SK-N-SH (cell line): ENCODE measurements around the gene LRRK2. TPM values are rescaled to one million over a fixed set of nuclear protein-coding genes. Genes with fewer than 3 reads are reported as not detected.

Experiments used
- CTCF ChIA-PET: fragments of 300-600, 350-600 bp; formaldehyde crosslinking; extraction: SDS; loops from one replicate; lab custom pipeline; 2021; lab: Yijun Ruan, JAX
- POLR2A ChIA-PET: fragments of 350-600 bp; sonication (Branson Sonifier 250); formaldehyde crosslinking; extraction: SDS; loops from one replicate; lab custom pipeline; 2020; ENCODE audit warnings: antibody characterized with exemption, inconsistent platforms; lab: Yijun Ruan, JAX
- DNase-seq: peaks from one replicate; pipeline ENCODE4 v3.0.0; 2012
- H2AFZ ChIP-seq: fragments of 200-600 bp; sonication (generic); 2 replicates; pipeline ENCODE4 v1.8.1; 2016; ENCODE audit warnings: antibody characterized with exemption, mild to moderate bottlenecking, low read depth
- H3F3A ChIP-seq: fragments of 200-600 bp; sonication (generic); replicated peaks from 2 replicates; pipeline ENCODE3; 2016; ENCODE audit warnings: antibody characterized with exemption, mild to moderate bottlenecking; ENCODE audit not compliant: insufficient read depth
- H3K27ac ChIP-seq, 2 experiments: fragments of 200-500 bp in 1 of 2; fragments of 200-600 bp in 1 of 2; sonication (Bioruptor generic) in 1 of 2; sonication (generic), shearing (Covaris generic) in 1 of 2; 2 replicates each; pipeline versions ENCODE4 v1.5.1 to v1.6.1; 2014 to 2016; ENCODE audit warnings: low read depth in 2 of 2, inconsistent platforms in 1 of 2, low read length in 1 of 2, mild to moderate bottlenecking in 1 of 2, mixed read lengths in 1 of 2
- H3K27me3 ChIP-seq: fragments of 200-600 bp; sonication (generic), shearing (Covaris generic); 2 replicates; pipeline ENCODE4 v1.6.1; 2016; ENCODE audit warnings: mixed run types; ENCODE audit not compliant: insufficient read depth
- H3K36me3 ChIP-seq, 2 experiments: fragments of 200-500 bp in 1 of 2; fragments of 200-600 bp in 1 of 2; sonication (Bioruptor generic) in 1 of 2; sonication (generic) in 1 of 2; replicated peaks in 1 of 2; 2 replicates each; pipeline versions ENCODE3 to v1.5.1; 2014 to 2016; ENCODE audit warnings: low read length in 1 of 2, mild to moderate bottlenecking in 1 of 2; ENCODE audit not compliant: insufficient read depth in 2 of 2, control insufficient read depth in 1 of 2
- H3K4me1 ChIP-seq, 2 experiments: fragments of 200-500 bp in 1 of 2; fragments of 200-600 bp in 1 of 2; sonication (Bioruptor generic) in 1 of 2; sonication (generic), shearing (Covaris generic) in 1 of 2; 2 replicates each; pipeline versions ENCODE4 v1.5.1 to v1.6.1; 2014 to 2016; ENCODE audit warnings: low read depth in 1 of 2, low read length in 1 of 2, mixed run types in 1 of 2; ENCODE audit not compliant: insufficient read depth in 2 of 2, control insufficient read depth in 1 of 2
- H3K4me2 ChIP-seq: fragments of 200-600 bp; sonication (generic), shearing (Covaris generic); 2 replicates; pipeline ENCODE4 v1.6.1; 2017; ENCODE audit warnings: mixed run types
- H3K4me3 ChIP-seq, 2 experiments: fragments of 200-500 bp in 1 of 2; fragments of 200-600 bp in 1 of 2; sonication (Bioruptor generic) in 1 of 2; sonication (generic), shearing (Covaris generic) in 1 of 2; 2 replicates each; pipeline versions ENCODE4 v1.5.1 to v1.8.1; 2014 to 2016; ENCODE audit warnings: low read depth in 2 of 2, inconsistent platforms in 1 of 2, low read length in 1 of 2, mild to moderate bottlenecking in 1 of 2, mixed read lengths in 1 of 2, moderate library complexity in 1 of 2
- H3K79me2 ChIP-seq: fragments of 200-600 bp; sonication (generic); 2 replicates; pipeline ENCODE4 v1.8.1; 2017; ENCODE audit warnings: mild to moderate bottlenecking; ENCODE audit not compliant: insufficient read depth
- H3K9ac ChIP-seq: fragments of 200-600 bp; sonication (generic); 2 replicates; pipeline ENCODE4 v1.6.1; 2017; ENCODE audit warnings: mixed run types
- H3K9me2 ChIP-seq: fragments of 200-600 bp; sonication (generic); 2 replicates; pipeline ENCODE4 v1.6.1; 2017; ENCODE audit warnings: mixed run types
- H3K9me3 ChIP-seq: fragments of 200-600 bp; sonication (generic); 2 replicates; pipeline ENCODE4 v1.6.1; 2017; ENCODE audit warnings: mixed run types, mild to moderate bottlenecking, moderate library complexity
- H4K20me1 ChIP-seq: fragments of 200-600 bp; sonication (generic); 2 replicates; pipeline ENCODE4 v1.6.1; 2017; ENCODE audit warnings: mild to moderate bottlenecking, mixed run types; ENCODE audit not compliant: insufficient read depth
- CHD2 ChIP-seq: fragments of 150-350 bp; IDR thresholded peaks from 2 replicates; pipeline ENCODE4 v1.6.1; 2018; ENCODE audit warnings: low read length; ENCODE audit not compliant: partially characterized antibody
- CTCF ChIP-seq: fragments of 200-600 bp; sonication (generic); IDR thresholded peaks from 2 replicates; pipeline ENCODE4 v1.6.1; 2017; ENCODE audit warnings: antibody characterized with exemption, mild to moderate bottlenecking, moderate library complexity
- EP300 ChIP-seq, 2 experiments: IDR thresholded peaks; 2 replicates each; pipeline versions ENCODE4 v1.4.0 to v1.6.1; 2012; ENCODE audit warnings: borderline replicate concordance in 1 of 2, low read depth in 1 of 2, low read length in 1 of 2
- EZH2phosphoT487 ChIP-seq: fragments of 200-600 bp; sonication (generic); IDR thresholded peaks from 2 replicates; pipeline ENCODE4 v1.6.1; 2017; ENCODE audit warnings: low read depth, mixed run types, mild to moderate bottlenecking, antibody characterized with exemption, moderate library complexity, borderline replicate concordance
- GATA2 ChIP-seq: sonication (generic); formaldehyde crosslinking; IDR thresholded peaks from 2 replicates; pipeline ENCODE4 v1.5.0; 2020; ENCODE audit warnings: mild to moderate bottlenecking, missing genetic modification reagents
- IRF3 ChIP-seq: fragments of 150-350 bp; IDR thresholded peaks from 2 replicates; pipeline ENCODE4 v1.6.1; 2016; ENCODE audit warnings: mild to moderate bottlenecking, low read depth, low read length
- MAX ChIP-seq: IDR thresholded peaks from 2 replicates; pipeline ENCODE4 v1.4.0; 2012; ENCODE audit warnings: low read depth
- MXI1 ChIP-seq: IDR thresholded peaks from 2 replicates; pipeline ENCODE4 v1.6.1; 2012; ENCODE audit warnings: mild to moderate bottlenecking, low read depth, low read length, improper control_type of control experiment
- RFX5 ChIP-seq: IDR thresholded peaks from 2 replicates; pipeline ENCODE4 v1.6.1; 2012; ENCODE audit warnings: mild to moderate bottlenecking, improper control_type of control experiment, low read length
- TAF1 ChIP-seq: IDR thresholded peaks from 2 replicates; pipeline ENCODE4 v1.6.1; 2012; ENCODE audit warnings: low read depth, mild to moderate bottlenecking, low read length, moderate library complexity, borderline replicate concordance
- USF1 ChIP-seq: IDR thresholded peaks from 2 replicates; pipeline ENCODE4 v1.4.0; 2012; ENCODE audit warnings: low read depth, borderline replicate concordance
- YY1 ChIP-seq: IDR thresholded peaks from 2 replicates; pipeline ENCODE4 v1.4.0; 2012; ENCODE audit warnings: low read depth, mild to moderate bottlenecking
- WGBS: methylation state at CpG from one replicate; pipeline ENCODE4 v1.1.6; 2017; ENCODE audit warnings: low lambda C conversion rate; 5-methylcytosine and 5-hydroxymethylcytosine counted together
- polyA plus RNA-seq, 3 experiments: library from polyadenylated mRNA; depleted of rRNA; stranded (reverse); fragments of >200 nt; gene quantifications; 2 replicates each; pipeline ENCODE4 v1.2.3, GENCODE V29; 2012

LRRK2 gene
- polyA plus RNA-seq, 1 of the 3 experiments (the other 2 are of a cell fraction), result 0.08 TPM

- TF ChIP-seq CHD2, result no peak
- no peak for TF ChIP-seq YY1
- no peak for TF ChIP-seq EZH2phosphoT487
- TF ChIP-seq MAX, result no peak
Measured at GRCh38 chr12:40300490-40300889, 75.7 kb downstream of the LRRK2 start (continued).

GRCh38 chr12:40309001-40309400, 84.2 kb downstream of the LRRK2 start:
- Histone ChIP-seq H3K4me1 (no peaks in the 10 kb centered on the region), H3K4me3 (no peak overlapping the region), H3K9ac (no peak overlapping the region), H3K79me2 (no peaks in the 10 kb centered on the region; the same call in 1 of the 2 replicates), H3K27me3 (no peaks in the 10 kb centered on the region), H3F3A (no peaks in the 10 kb centered on the region), H3K27ac (no peak overlapping the region), H3K9me3 (no peaks in the 10 kb centered on the region), H3K4me2 (no peak overlapping the region), H4K20me1 (no peaks in the 10 kb centered on the region), H3K9me2 (no peaks in the 10 kb centered on the region), H2AFZ (no peak overlapping the region), H3K36me3 (no peaks in the 10 kb centered on the region)
- TF ChIP-seq CHD2 (no peak), MXI1 (no peak), YY1 (no peak), EP300 (IDR thresholded peaks at IDR 0.05; ENCODE audit: borderline replicate concordance in 1 of 2, low read depth in 1 of 2, low read length in 1 of 2) (no peak), USF1 (no peak), GATA2 (CRISPR knock-in tag) (no peak), RFX5 (no peak), TAF1 (no peak), IRF3 (no peak), CTCF (no peak)
- whole genome bisulfite sequencing, result 59% methylated on average over 6 of the region's 6 CpGs
- DNase-seq, result no peak
- ChIA-PET CTCF (no interaction called here), POLR2A (no interaction called here)
